H1 (cell line): Measurements from ENCODE around the gene GPR83. TPM values are rescaled to one million over a fixed set of nuclear protein-coding genes. Genes with fewer than 3 reads are reported as not detected.

ENCODE experiments used
- CTCF ChIA-PET: fragments of 300-600 bp; sonication (Branson Sonifier 250); formaldehyde crosslinking; loops from one replicate; lab custom pipeline; 2021; ENCODE audit not compliant: partially characterized antibody; lab: Charles Lee
- POLR2A ChIA-PET: fragments of 300-600 bp; sonication (Branson Sonifier 250); formaldehyde crosslinking; loops from one replicate; lab custom pipeline; 2021; ENCODE audit warnings: inconsistent platforms; ENCODE audit not compliant: partially characterized antibody; lab: Charles Lee
- DNase-seq, 2 experiments: peaks; one replicate each; pipeline versions ENCODE4 v3.0.0 to v3.0.0-alpha.2; 2010 to 2022; ENCODE audit warnings: low spot score in 2 of 2, low read depth in 1 of 2, mixed read lengths in 1 of 2
- FAIRE-seq: peaks from 2 replicates; lab custom pipeline; 2011; peaks lifted over from hg19 to GRCh38; lab: Jason Lieb, UNC
- H2AFZ ChIP-seq: 2 replicates; pipeline ENCODE4 v1.8.1; 2012; ENCODE audit warnings: low read length, inconsistent platforms
- H2AK5ac ChIP-seq: 2 replicates; pipeline ENCODE4 v1.6.1; 2013; ENCODE audit warnings: low read depth, low read length
- H2BK120ac ChIP-seq: replicated peaks from 2 replicates; pipeline ENCODE3; 2013; ENCODE audit warnings: low read depth, low read length, inconsistent platforms
- H2BK12ac ChIP-seq: 2 replicates; pipeline ENCODE4 v1.6.1; 2013; ENCODE audit warnings: low read depth, low read length
- H2BK15ac ChIP-seq: 2 replicates; pipeline ENCODE4 v1.6.1; 2013; ENCODE audit warnings: low read length
- H2BK20ac ChIP-seq: 2 replicates; pipeline ENCODE4 v1.6.1; 2013; ENCODE audit warnings: low read length
- H2BK5ac ChIP-seq: 2 replicates; pipeline ENCODE4 v1.6.1; 2013; ENCODE audit warnings: low read depth, low read length
- H3K14ac ChIP-seq: 2 replicates; pipeline ENCODE4 v1.6.1; 2013; ENCODE audit warnings: inconsistent platforms; ENCODE audit not compliant: insufficient read length
- H3K18ac ChIP-seq: 2 replicates; pipeline ENCODE4 v1.6.1; 2013; ENCODE audit warnings: low read length; ENCODE audit errors: extremely low read depth
- H3K23ac ChIP-seq: 2 replicates; pipeline ENCODE4 v1.6.1; 2013; ENCODE audit warnings: inconsistent platforms; ENCODE audit not compliant: insufficient read length
- H3K23me2 ChIP-seq: 2 replicates; pipeline ENCODE4 v1.6.1; 2013; ENCODE audit warnings: low read depth, low read length
- H3K27ac ChIP-seq: 2 replicates; pipeline ENCODE4 v1.6.1; 2011; ENCODE audit warnings: low read depth, low read length, inconsistent platforms
- H3K27me3 ChIP-seq, 4 experiments: replicated peaks in 1 of 4; 1 replicate in 1 of 4; 2 replicates in 3 of 4; pipeline versions ENCODE4 v1.6.1 to v1.8.1; 2011 to 2013; ENCODE audit warnings: low read length in 3 of 4, mild to moderate bottlenecking in 3 of 4, inconsistent platforms in 2 of 4, mixed read lengths in 2 of 4, moderate library complexity in 1 of 4; ENCODE audit not compliant: control insufficient read depth in 3 of 4, insufficient read depth in 3 of 4; ENCODE audit errors: extremely low read depth in 1 of 4
- H3K36me3 ChIP-seq, 4 experiments: 2 replicates each; pipeline versions ENCODE4 v1.6.1 to v1.8.1; 2011 to 2013; ENCODE audit warnings: mild to moderate bottlenecking in 4 of 4, low read length in 3 of 4, moderate library complexity in 2 of 4, control low read depth in 1 of 4, inconsistent platforms in 1 of 4; ENCODE audit not compliant: insufficient read depth in 4 of 4, control insufficient read depth in 2 of 4
- H3K4ac ChIP-seq: replicated peaks from 2 replicates; pipeline ENCODE3; 2013; ENCODE audit warnings: low read length, low read depth, mixed read lengths, inconsistent platforms; ENCODE audit not compliant: insufficient read length
- H3K4me1 ChIP-seq, 4 experiments: replicated peaks in 1 of 4; 1 replicate in 1 of 4; 2 replicates in 3 of 4; pipeline versions ENCODE4 v1.6.1 to v1.8.1; 2011 to 2013; ENCODE audit warnings: low read length in 3 of 4, inconsistent platforms in 2 of 4, mixed read lengths in 1 of 4; ENCODE audit not compliant: insufficient read depth in 4 of 4, control insufficient read depth in 3 of 4
- H3K4me2 ChIP-seq, 2 experiments: 2 replicates each; pipeline versions ENCODE4 v1.6.1 to v1.8.1; 2011 to 2013; ENCODE audit warnings: low read depth in 2 of 2, low read length in 2 of 2, control low read depth in 1 of 2, inconsistent platforms in 1 of 2, mild to moderate bottlenecking in 1 of 2; ENCODE audit not compliant: insufficient read depth in 1 of 2
- H3K4me3 ChIP-seq, 4 experiments: fragments of 200-600, 300-600 bp in 1 of 4; sonication (generic), shearing (Covaris generic), sonication (Bioruptor Twin) in 1 of 4; 2 replicates each; pipeline versions ENCODE4 v1.5.1 to v1.8.1; 2011 to 2016; ENCODE audit warnings: low read length in 4 of 4, low read depth in 3 of 4, control low read depth in 2 of 4, inconsistent platforms in 2 of 4, mild to moderate bottlenecking in 2 of 4, mixed read lengths in 1 of 4, moderate library complexity in 1 of 4; ENCODE audit not compliant: insufficient read depth in 2 of 4; ENCODE audit errors: extremely low read depth in 1 of 4
- H3K56ac ChIP-seq: replicated peaks from 2 replicates; pipeline ENCODE3; 2013; ENCODE audit warnings: low read depth, mild to moderate bottlenecking, mixed read lengths, low read length, inconsistent platforms; ENCODE audit not compliant: insufficient read length
- H3K79me1 ChIP-seq: 2 replicates; pipeline ENCODE4 v1.6.1; 2013; ENCODE audit warnings: low read depth, low read length, control low read depth
- H3K79me2 ChIP-seq, 2 experiments: 2 replicates each; pipeline versions ENCODE4 v1.6.1 to v1.8.1; 2012 to 2013; ENCODE audit warnings: low read length in 2 of 2, mild to moderate bottlenecking in 2 of 2, inconsistent platforms in 1 of 2; ENCODE audit not compliant: insufficient read depth in 2 of 2, control insufficient read depth in 1 of 2
- H3K9ac ChIP-seq, 4 experiments: replicated peaks in 1 of 4; 1 replicate in 1 of 4; 2 replicates in 3 of 4; pipeline versions ENCODE4 v1.6.1 to v1.8.1; 2011 to 2013; ENCODE audit warnings: low read depth in 3 of 4, low read length in 3 of 4, control low read depth in 2 of 4, mild to moderate bottlenecking in 2 of 4, moderate library complexity in 2 of 4, inconsistent platforms in 1 of 4; ENCODE audit errors: extremely low read depth in 1 of 4
- H3K9me3 ChIP-seq, 2 experiments: 2 replicates each; pipeline versions ENCODE4 v1.6.1 to v1.8.1; 2012 to 2013; ENCODE audit warnings: mild to moderate bottlenecking in 2 of 2, moderate library complexity in 2 of 2, control low read depth in 1 of 2, inconsistent platforms in 1 of 2, low read depth in 1 of 2, low read length in 1 of 2, mixed read lengths in 1 of 2; ENCODE audit not compliant: insufficient read depth in 2 of 2
- H4K20me1 ChIP-seq, 2 experiments: replicated peaks in 1 of 2; 2 replicates each; pipeline versions ENCODE3 to v1.8.1; 2011 to 2013; ENCODE audit warnings: inconsistent platforms in 2 of 2, low read length in 2 of 2, mild to moderate bottlenecking in 1 of 2; ENCODE audit not compliant: insufficient read depth in 2 of 2, control insufficient read depth in 1 of 2
- H4K5ac ChIP-seq: 2 replicates; pipeline ENCODE4 v1.6.1; 2013; ENCODE audit warnings: low read length, low read depth, mixed read lengths, inconsistent platforms; ENCODE audit not compliant: insufficient read length
- H4K8ac ChIP-seq: 2 replicates; pipeline ENCODE4 v1.8.0; 2013; ENCODE audit warnings: mild to moderate bottlenecking, moderate library complexity, low read length, inconsistent platforms; ENCODE audit not compliant: insufficient read depth; ENCODE audit errors: extremely low read depth
- H4K91ac ChIP-seq: replicated peaks from 2 replicates; pipeline ENCODE3; 2013; ENCODE audit warnings: low read length, mixed read lengths, inconsistent platforms; ENCODE audit not compliant: insufficient read length
- BACH1 ChIP-seq: IDR thresholded peaks from 2 replicates; pipeline ENCODE4 v1.6.1; 2012; ENCODE audit warnings: low read length, improper control_type of control experiment
- CREB1 ChIP-seq: IDR thresholded peaks from 2 replicates; pipeline ENCODE4 v1.6.1; 2012; ENCODE audit warnings: inconsistent platforms
- EGR1 ChIP-seq: IDR thresholded peaks from 2 replicates; pipeline ENCODE4 v1.6.1; 2011; ENCODE audit warnings: low read depth, low read length, borderline replicate concordance
- MAFK ChIP-seq: IDR thresholded peaks from 2 replicates; pipeline ENCODE4 v1.6.1; 2012; ENCODE audit warnings: low read depth, mild to moderate bottlenecking, improper control_type of control experiment, low read length
- WGBS, 2 experiments: shearing (Covaris generic) in 1 of 2; methylation state at CpG; one replicate each; pipeline versions ENCODE4 v1.1.6 to v1.1.7; 2013 to 2015; ENCODE audit warnings: low lambda C conversion rate in 2 of 2, mixed read lengths in 2 of 2, inconsistent platforms in 1 of 2, low coverage in 1 of 2, missing lambda C conversion rate in 1 of 2; ENCODE audit not compliant: insufficient replicate concordance in 2 of 2, insufficient coverage in 1 of 2, insufficient read length in 1 of 2; ENCODE audit errors: extremely low coverage in 1 of 2, missing lambda C conversion rate in 1 of 2; 5-methylcytosine and 5-hydroxymethylcytosine counted together
- polyA plus RNA-seq, 7 experiments: library from polyadenylated mRNA; depleted of rRNA in 3 of 7; stranded (reverse) in 5 of 7; unstranded in 2 of 7; fragments of >200 nt in 5 of 7; fragments of 200-250 nt in 2 of 7; gene quantifications; 1 replicate in 5 of 7; 2 replicates in 1 of 7; 4 replicates in 1 of 7; pipeline versions ENCODE4 v1.2.1 to v1.2.3, GENCODE V29; 2011 to 2013; ENCODE audit warnings: missing spikeins in 2 of 7, mixed read lengths in 2 of 7
- total RNA-seq: library from RNA; stranded (reverse); fragmentation: NEBNext Ultra II Directional; extraction: Animal tissue kit (Norgen Biotek cat#: 25700); gene quantifications from 2 replicates; pipeline ENCODE4 v1.2.1, GENCODE V29; 2021
- TF ChIP-seq, protein P1 (sequence below): IDR thresholded peaks from 2 replicates; pipeline ENCODE4 v1.6.1; 2012; ENCODE audit warnings: low read length, inconsistent platforms

Gene GPR83
- total and polyA plus RNA-seq, 2 of the 8 experiments (the other 6 are each of a cell fraction or from before 2014, with no cell fraction given) = 0.30 to 1.5 TPM

DNA sequence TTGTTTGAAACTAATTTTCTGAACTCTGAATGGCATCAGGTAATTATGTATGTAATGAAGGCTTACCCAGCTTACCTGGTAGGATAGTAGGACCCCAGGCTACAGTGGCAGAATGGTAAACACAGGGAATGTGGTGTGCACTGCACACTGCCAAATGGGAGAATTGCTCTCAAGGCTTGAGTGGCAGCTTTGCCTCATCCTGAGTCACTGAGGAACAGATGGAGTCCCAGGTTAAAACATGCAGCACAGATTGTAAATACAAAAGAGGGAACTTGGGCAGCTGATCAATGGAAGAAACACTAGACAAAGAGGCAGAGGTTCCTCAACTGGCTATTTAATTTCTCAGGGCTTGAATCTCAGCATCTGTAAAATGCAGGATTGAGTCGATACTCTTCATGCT lies 24.4 kb downstream of the GPR83 start:
- H3K4me2 ChIP-seq = no peak overlapping the region
- no peak overlapping the region for H3K23ac ChIP-seq
- 67% methylated on average over 1 of the region's 1 CpG; no CpG with 5 or more reads in 1 of the 2 experiments for WGBS, 2 experiments
- ChIA-PET POLR2A (no interaction called here), CTCF (no interaction called here)
- no peak overlapping the region for H4K8ac ChIP-seq
- no peak overlapping the region for H2AFZ ChIP-seq
- H4K5ac ChIP-seq = no peak overlapping the region
- no peaks in the 10 kb centered on the region for H3K36me3 ChIP-seq
- H4K91ac ChIP-seq = no peak overlapping the region
- no peak overlapping the region for H2BK15ac ChIP-seq
- no peak overlapping the region for H3K4me3 ChIP-seq
- no peak overlapping the region for H3K18ac ChIP-seq
- no peaks in the 10 kb centered on the region for H3K27me3 ChIP-seq
- H2BK5ac ChIP-seq = no peak overlapping the region
- no peaks in the 10 kb centered on the region for H3K9me3 ChIP-seq
- H2BK20ac ChIP-seq = no peak overlapping the region
- H3K4me1 ChIP-seq = no peaks in the 10 kb centered on the region
- no peaks in the 10 kb centered on the region for H4K20me1 ChIP-seq
- no peak overlapping the region for H3K27ac ChIP-seq
- DNase-seq (no peak), FAIRE-seq (no peak)
- H3K4ac ChIP-seq = no peak overlapping the region
- H3K79me2 ChIP-seq = no peaks in the 10 kb centered on the region
- no peak overlapping the region for H3K9ac ChIP-seq
- no peak overlapping the region for H2BK12ac ChIP-seq
- no peak overlapping the region for H2BK120ac ChIP-seq
- H2AK5ac ChIP-seq = no peak overlapping the region
- no peaks in the 10 kb centered on the region for H3K79me1 ChIP-seq
- H3K14ac ChIP-seq = no peak overlapping the region
- no peak overlapping the region for H3K56ac ChIP-seq
- H3K23me2 ChIP-seq = no peaks in the 10 kb centered on the region
- TF ChIP-seq EGR1 = no peak
- TF ChIP-seq CREB1 = no peak
- TF ChIP-seq MAFK = no peak
- no peak for TF ChIP-seq BACH1
- TF ChIP-seq, protein P1, sequence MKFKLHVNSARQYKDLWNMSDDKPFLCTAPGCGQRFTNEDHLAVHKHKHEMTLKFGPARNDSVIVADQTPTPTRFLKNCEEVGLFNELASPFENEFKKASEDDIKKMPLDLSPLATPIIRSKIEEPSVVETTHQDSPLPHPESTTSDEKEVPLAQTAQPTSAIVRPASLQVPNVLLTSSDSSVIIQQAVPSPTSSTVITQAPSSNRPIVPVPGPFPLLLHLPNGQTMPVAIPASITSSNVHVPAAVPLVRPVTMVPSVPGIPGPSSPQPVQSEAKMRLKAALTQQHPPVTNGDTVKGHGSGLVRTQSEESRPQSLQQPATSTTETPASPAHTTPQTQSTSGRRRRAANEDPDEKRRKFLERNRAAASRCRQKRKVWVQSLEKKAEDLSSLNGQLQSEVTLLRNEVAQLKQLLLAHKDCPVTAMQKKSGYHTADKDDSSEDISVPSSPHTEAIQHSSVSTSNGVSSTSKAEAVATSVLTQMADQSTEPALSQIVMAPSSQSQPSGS = no peak
